Gastrocnemius medialis (tissue), 4 donors: ENCODE results near the gene BANP. TPM values are rescaled to one million over a fixed set of nuclear protein-coding genes. Genes with fewer than 3 reads are reported as not detected.

ENCODE experiments used
- ATAC-seq, 2 donors: fragments of 150-250 bp; one replicate each; pipeline ENCODE4 v1.9.1; 2016
- DNase-seq, 2 donors: peaks; one replicate each; pipeline ENCODE4 v3.0.0-alpha.2; 2019
- H3K27ac ChIP-seq, 4 donors: fragments of 200-600 bp; sonication (generic); 1 replicate in 1 of 4; 2 replicates in 3 of 4; pipeline ENCODE4 v1.5.1; 2016 to 2018; ENCODE audit warnings: mild to moderate bottlenecking in 2 of 4, moderate library complexity in 1 of 4
- H3K27me3 ChIP-seq, 3 donors: fragments of 200-600 bp; sonication (generic) in 2 of 3; 1 replicate in 1 of 3; 2 replicates in 2 of 3; pipeline versions ENCODE4 v1.5.1 to v1.6.0; 2016 to 2019; ENCODE audit warnings: mild to moderate bottlenecking in 1 of 3, moderate library complexity in 1 of 3
- H3K36me3 ChIP-seq, 2 donors: fragments of 200-600 bp; sonication (generic) in 1 of 2; one replicate each; pipeline ENCODE4 v1.5.1; 2017 to 2018
- H3K4me1 ChIP-seq, 2 donors: fragments of 200-600 bp; sonication (generic) in 1 of 2; one replicate each; pipeline ENCODE4 v1.5.1; 2016 to 2017; ENCODE audit warnings: mild to moderate bottlenecking in 2 of 2
- H3K4me3 ChIP-seq, 4 donors: fragments of 200-600 bp; sonication (generic) in 3 of 4; 1 replicate in 1 of 4; 2 replicates in 3 of 4; pipeline ENCODE4 v1.5.1; 2016 to 2019; ENCODE audit warnings: mild to moderate bottlenecking in 2 of 4
- H3K9me3 ChIP-seq, 3 donors: fragments of 200-600 bp; sonication (generic) in 2 of 3; 1 replicate in 1 of 3; 2 replicates in 2 of 3; pipeline ENCODE4 v1.5.1; 2016 to 2019
- CTCF ChIP-seq, 5 experiments: fragments of 450-650 bp in 3 of 5; fragments of 200-600 bp in 2 of 5; sonication (generic) in 2 of 5; IDR thresholded peaks in 4 of 5; conservative IDR thresholded peaks in 1 of 5; 1 replicate in 4 of 5; 2 replicates in 1 of 5; pipeline ENCODE4 v1.5.1; 2016 to 2019; ENCODE audit warnings: antibody characterized with exemption in 5 of 5, mild to moderate bottlenecking in 3 of 5, moderate library complexity in 3 of 5
- POLR2A ChIP-seq, 2 donors: fragments of 450-650 bp; IDR thresholded peaks; one replicate each; pipeline ENCODE4 v1.6.1; 2017; ENCODE audit warnings: antibody characterized with exemption in 2 of 2, mild to moderate bottlenecking in 2 of 2, moderate library complexity in 2 of 2
- in situ Hi-C, 4 donors: fragments of 200-750 bp; cut with MboI; loops; one replicate each; pipeline versions ENCODE4 v1.15.0 to v1.8.0; 2017; ENCODE audit warnings: low sequenced_read_pairs in 4 of 4
- intact Hi-C: fragments of 100-400 bp; cut with DNase I; formaldehyde crosslinking; loops from one replicate; pipeline ENCODE4 v1.15.1; 2023; ENCODE audit warnings: low total_unique reads
- total RNA-seq, 4 donors: library from RNA; depleted of rRNA; stranded (reverse); fragments of >200 nt; gene quantifications; one replicate each; pipeline versions ENCODE4 v1.1.0 to v1.2.3, GENCODE V29; 2016

The BANP gene
- total RNA-seq, 4 donors from 2014 or later: 7.0 to 20.6 (median 16.1) TPM

GRCh38 chr16:87968541-87968940 lies 17.3 kb downstream of the BANP start:
- Histone ChIP-seq H3K27ac (no peak overlapping the region), H3K9me3 (peaks cover 0 to 5% (median 4%) of the 10 kb centered on the region in 3 donors), H3K4me1 (peaks cover 14% of the 10 kb centered on the region in 2 donors), H3K27me3 (no peaks in the 10 kb centered on the region), H3K36me3 (peaks cover 0 to 9% of the 10 kb centered on the region in 2 donors), H3K4me3 (no peak overlapping the region)
- intact Hi-C loops: no loop called here
- ATAC-seq (no peak), DNase-seq (no peak)
- TF ChIP-seq POLR2A (IDR thresholded peaks at IDR 0.05) (no peak), CTCF (IDR thresholded peaks at IDR 0.05 in 4 of 5, conservative IDR thresholded peaks at IDR 0.05 in 1 of 5) (no peak)
- in situ Hi-C loops: no loop called here

- ATAC-seq (no peak), DNase-seq (no peak)
- Histone ChIP-seq H3K4me3 (no peak overlapping the region), H3K36me3 (peaks cover 0 to 11% of the 10 kb centered on the region in 2 donors), H3K4me1 (peaks cover 9 to 14% of the 10 kb centered on the region in 2 donors), H3K27ac (no peak overlapping the region), H3K9me3 (peaks cover 0 to 5% (median 4%) of the 10 kb centered on the region in 3 donors), H3K27me3 (no peaks in the 10 kb centered on the region)
- in situ Hi-C loops: no loop called here
- TF ChIP-seq CTCF (IDR thresholded peaks at IDR 0.05 in 4 of 5, conservative IDR thresholded peaks at IDR 0.05 in 1 of 5): no peak
- intact Hi-C loops: no loop called here
These were observed 19.0 kb downstream of the BANP start for GRCh38 chr16:87970186-87970585.

- Histone ChIP-seq H3K9me3 (peaks cover 0 to 5% (median 4%) of the 10 kb centered on the region in 3 donors), H3K4me3 (no peak overlapping the region), H3K27ac (no peak overlapping the region), H3K36me3 (peaks cover 0 to 14% of the 10 kb centered on the region in 2 donors), H3K4me1 (peaks cover 0 to under 1% of the 10 kb centered on the region in 2 donors), H3K27me3 (no peaks in the 10 kb centered on the region)
- intact Hi-C loops (no loop called here), in situ Hi-C loops (no loop called here)
- TF ChIP-seq POLR2A (IDR thresholded peaks at IDR 0.05) (no peak), CTCF (IDR thresholded peaks at IDR 0.05 in 4 of 5, conservative IDR thresholded peaks at IDR 0.05 in 1 of 5) (no peak)
- ATAC-seq (no peak), DNase-seq (no peak)
These were observed 20.7 kb downstream of the BANP start for GRCh38 chr16:87971933-87972332.

- no peak for TF ChIP-seq POLR2A (IDR thresholded peaks at IDR 0.05)
- no peak for TF ChIP-seq CTCF (IDR thresholded peaks at IDR 0.05 in 4 of 5, conservative IDR thresholded peaks at IDR 0.05 in 1 of 5)
- H3K4me3 ChIP-seq: no peak overlapping the region
- intact Hi-C loops: no loop called here
- peaks cover 0 to 14% of the 10 kb centered on the region in 2 donors for H3K36me3 ChIP-seq
- H3K27me3 ChIP-seq: no peaks in the 10 kb centered on the region
- ATAC-seq (no peak), DNase-seq (no peak)
- peaks cover 0 to 5% (median 4%) of the 10 kb centered on the region in 3 donors for H3K9me3 ChIP-seq
- in situ Hi-C loops: no loop called here
- no peaks in the 10 kb centered on the region for H3K4me1 ChIP-seq
- H3K27ac ChIP-seq: no peak overlapping the region
These were observed 22.5 kb downstream of the BANP start for GRCh38 chr16:87973717-87974116.

GRCh38 chr16:87974178-87974577 lies 22.9 kb downstream of the BANP start:
- intact Hi-C loops (no loop called here), in situ Hi-C loops (no loop called here)
- ATAC-seq: no peak
- TF ChIP-seq CTCF (IDR thresholded peaks at IDR 0.05 in 4 of 5, conservative IDR thresholded peaks at IDR 0.05 in 1 of 5): no peak
- TF ChIP-seq POLR2A (IDR thresholded peaks at IDR 0.05): no peak
- H3K36me3 ChIP-seq: peaks cover 0 to 14% of the 10 kb centered on the region in 2 donors
- peaks cover 0 to 5% (median 4%) of the 10 kb centered on the region in 3 donors for H3K9me3 ChIP-seq
- no peaks in the 10 kb centered on the region for H3K27me3 ChIP-seq
- no peak overlapping the region for H3K4me3 ChIP-seq
- no peaks in the 10 kb centered on the region for H3K4me1 ChIP-seq
- DNase-seq: no peak
- no peak overlapping the region for H3K27ac ChIP-seq
